Skeletal muscle satellite cell (primary cell): Measurements from ENCODE around the gene PHACTR4.
"Not testable (repeated sequence)": the region's sequence is repeated elsewhere in the genome, so short reads cannot be mapped to it uniquely, and the experiment has no call there.

Experiments
- H3K27me3 ChIP-seq: 2 replicates; pipeline ENCODE4 v1.7.0; 2013; ENCODE audit warnings: low read length; ENCODE audit not compliant: control insufficient read depth, insufficient read depth
- H3K36me3 ChIP-seq: 2 replicates; pipeline ENCODE4 v1.7.0; 2013; ENCODE audit warnings: mild to moderate bottlenecking, control low read depth, low read length; ENCODE audit not compliant: insufficient read depth
- H3K4me1 ChIP-seq: 2 replicates; pipeline ENCODE4 v1.7.0; 2013; ENCODE audit warnings: low read length; ENCODE audit not compliant: control insufficient read depth, insufficient read depth
- H3K4me2 ChIP-seq: 2 replicates; pipeline ENCODE4 v1.7.0; 2013; ENCODE audit warnings: mild to moderate bottlenecking, low read length
- H3K4me3 ChIP-seq: 2 replicates; pipeline ENCODE4 v1.7.0; 2013; ENCODE audit warnings: low read length
- H3K9ac ChIP-seq: 2 replicates; pipeline ENCODE4 v1.7.0; 2013; ENCODE audit warnings: mild to moderate bottlenecking, low read depth, low read length, moderate library complexity
- H3K9me3 ChIP-seq: replicated peaks from 2 replicates; pipeline ENCODE4 v1.7.0; 2013; ENCODE audit warnings: mild to moderate bottlenecking, control low read depth, low read length

Gene PHACTR4

DNA sequence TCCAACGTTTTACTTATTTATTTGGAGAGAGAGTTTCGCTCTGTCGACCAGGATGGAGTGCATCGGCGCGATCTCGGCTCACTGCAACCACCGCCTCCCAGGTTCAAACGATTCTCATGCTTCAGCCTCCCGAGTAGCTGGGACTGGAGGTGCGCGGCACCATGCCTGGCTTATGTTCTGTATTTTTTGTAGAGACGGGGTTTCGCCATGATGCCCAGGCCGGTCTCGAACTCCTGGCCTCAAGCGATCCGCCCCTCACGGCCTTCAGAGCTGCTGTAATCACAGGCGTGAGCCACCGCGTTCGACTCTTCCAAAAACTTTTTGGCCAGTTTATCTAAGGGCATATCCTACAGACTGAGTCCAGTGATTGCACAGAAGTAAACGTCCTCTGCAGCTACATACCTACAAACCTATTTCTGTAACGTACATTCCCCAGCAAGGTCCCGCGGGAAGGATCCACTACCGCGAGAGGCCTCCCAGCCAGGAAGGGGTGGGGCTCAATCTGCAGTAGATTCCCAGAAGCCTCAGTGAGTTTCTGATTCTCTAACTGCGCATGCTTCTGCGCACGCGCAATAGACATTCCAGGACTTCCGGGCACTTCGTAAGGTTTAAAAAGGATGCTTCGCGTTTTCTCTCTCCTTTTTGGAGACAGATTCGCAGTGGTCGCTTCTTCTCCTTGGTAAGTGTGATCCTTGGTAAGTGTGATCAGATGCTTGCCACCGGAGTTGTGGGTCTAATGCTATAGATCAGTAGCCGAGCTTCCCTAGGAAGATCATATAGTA, 136.1 kb downstream of the PHACTR4 start, which contains the start of gene RCC1:
RCC1 (plus strand) TSS at position 638 of the 782 bp plus-strand sequence. CDS start 23,824 bp downstream, outside the sequence.
- Histone ChIP-seq H3K36me3 (peaks cover 45% of the 10 kb centered on the region), H3K9me3 (no peaks in the 10 kb centered on the region), H3K4me2 (peak within 1 kb of the TSS; percentile 92), H3K4me1 (peaks cover 25% of the 10 kb centered on the region), H3K9ac (peak within 1 kb of the TSS; percentile 100), H3K4me3 (peak within 1 kb of the TSS; percentile 85), H3K27me3 (no peaks in the 10 kb centered on the region)

DNA sequence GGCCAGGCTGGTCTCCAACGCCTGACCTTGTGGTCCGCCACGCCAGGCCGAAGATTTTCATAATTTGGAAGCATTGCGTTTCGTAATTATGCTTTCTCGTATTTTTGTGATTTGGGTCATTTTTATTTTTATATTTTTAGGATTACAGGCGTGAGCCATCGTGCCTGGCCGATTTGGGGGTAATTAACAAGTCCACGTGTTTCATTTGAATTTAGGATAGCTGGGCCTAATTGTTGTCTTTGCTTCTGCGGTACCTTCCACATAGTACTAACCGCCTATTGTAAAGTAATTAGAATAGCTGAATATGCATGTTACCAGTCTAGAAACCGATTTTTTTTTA, 137.3 kb downstream of the PHACTR4 start:
- Histone ChIP-seq H3K27me3 (no peaks in the 10 kb centered on the region), H3K4me1 (peaks cover 29% of the 10 kb centered on the region), H3K36me3 (peaks cover 51% of the 10 kb centered on the region), H3K4me2 (peak overlapping the region; percentile 92), H3K4me3 (peak overlapping the region; percentile 85), H3K9me3 (no peaks in the 10 kb centered on the region), H3K9ac (peak overlapping the region; percentile 100)

DNA sequence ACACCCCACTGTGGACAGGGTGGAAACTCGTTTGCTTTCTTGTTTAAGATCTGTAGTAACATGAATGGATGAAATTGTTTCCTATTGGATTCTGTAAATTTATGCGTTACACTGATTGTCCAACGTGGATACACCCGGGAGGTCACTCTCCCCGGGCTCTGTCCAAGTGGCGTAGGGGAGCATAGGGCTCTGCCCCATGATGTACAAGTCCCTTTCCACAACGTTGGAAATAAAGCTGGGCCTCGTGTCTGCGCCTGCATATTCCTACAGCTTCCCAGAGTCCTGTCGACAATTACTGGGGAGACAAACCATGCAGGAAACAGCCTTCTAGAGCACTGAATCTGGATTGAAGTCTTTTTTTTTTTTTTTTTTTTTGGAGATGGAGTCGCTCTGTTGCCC, 137.7 kb downstream of the PHACTR4 start:
- H3K36me3 ChIP-seq = peaks cover 55% of the 10 kb centered on the region
- peak overlapping the region; percentile 85 for H3K4me3 ChIP-seq
- H3K4me1 ChIP-seq = peaks cover 29% of the 10 kb centered on the region
- H3K9ac ChIP-seq = peak overlapping the region; percentile 100
- H3K9me3 ChIP-seq = no peaks in the 10 kb centered on the region
- peak overlapping the region; percentile 92 for H3K4me2 ChIP-seq
- no peaks in the 10 kb centered on the region for H3K27me3 ChIP-seq

DNA sequence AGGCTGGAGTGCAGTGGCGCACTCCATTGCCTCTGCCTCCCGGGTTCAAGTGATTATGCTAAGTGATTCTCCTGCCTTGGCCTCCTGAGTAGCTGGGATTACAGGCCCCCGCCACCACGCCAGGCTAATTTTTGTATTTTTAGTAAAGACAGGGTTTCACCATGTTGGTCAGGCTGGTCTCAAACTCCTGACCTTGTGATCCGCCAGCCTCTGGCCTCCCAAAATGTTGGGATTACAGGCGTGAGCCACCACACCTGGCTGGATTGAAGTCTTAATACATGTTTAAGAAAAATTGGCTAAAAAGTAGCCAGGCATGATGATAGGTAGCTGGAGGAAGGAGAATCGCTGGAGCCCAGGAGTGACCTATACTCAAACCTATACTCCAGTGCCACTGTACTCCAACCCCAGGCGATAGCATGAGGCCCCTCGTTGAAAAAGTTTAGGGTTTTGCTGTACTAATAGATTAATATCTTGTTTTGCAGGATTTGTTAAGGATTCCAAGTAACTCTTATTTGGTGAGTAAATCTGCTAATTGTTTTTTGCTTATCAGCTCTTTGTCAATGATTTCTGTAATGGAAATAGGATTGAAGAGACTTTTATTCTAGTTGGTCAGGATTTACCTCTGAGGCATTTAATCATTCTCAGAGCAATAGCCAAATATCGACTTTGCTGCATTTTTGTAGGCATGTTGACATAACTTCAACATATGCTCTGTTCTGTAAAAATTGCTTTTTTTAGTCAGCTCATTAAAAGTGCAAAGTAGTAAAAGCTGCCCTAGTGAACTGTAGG, 138.3 kb downstream of the PHACTR4 start:
- H3K4me3 ChIP-seq = peak overlapping the region; percentile 85
- H3K27me3 ChIP-seq = no peaks in the 10 kb centered on the region
- peak overlapping the region; percentile 100 for H3K9ac ChIP-seq
- no peaks in the 10 kb centered on the region for H3K9me3 ChIP-seq
- H3K4me1 ChIP-seq = peaks cover 29% of the 10 kb centered on the region
- peak overlapping the region; percentile 92 for H3K4me2 ChIP-seq
- H3K36me3 ChIP-seq = peaks cover 60% of the 10 kb centered on the region

DNA sequence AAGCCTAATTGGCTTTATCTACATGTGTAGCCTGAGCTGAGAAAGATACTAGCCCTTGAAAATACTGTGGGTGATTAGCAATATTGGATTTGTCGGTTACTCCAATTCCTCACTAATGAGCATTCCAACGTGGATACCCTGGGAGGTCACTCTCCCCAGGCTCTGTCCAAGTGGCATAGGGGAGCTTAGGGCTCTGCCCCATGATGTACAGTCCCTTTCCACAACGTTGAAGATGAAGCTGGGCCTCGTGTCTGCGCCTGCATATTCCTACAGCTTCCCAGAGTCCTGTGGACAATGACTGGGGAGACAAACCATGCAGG, 138.9 kb downstream of the PHACTR4 start:
- Histone ChIP-seq H3K4me2 (peak overlapping the region; percentile 92), H3K4me3 (peak overlapping the region; percentile 85), H3K27me3 (no peaks in the 10 kb centered on the region), H3K9ac (peak overlapping the region; percentile 100), H3K9me3 (no peaks in the 10 kb centered on the region), H3K4me1 (peaks cover 29% of the 10 kb centered on the region), H3K36me3 (peaks cover 62% of the 10 kb centered on the region)

DNA sequence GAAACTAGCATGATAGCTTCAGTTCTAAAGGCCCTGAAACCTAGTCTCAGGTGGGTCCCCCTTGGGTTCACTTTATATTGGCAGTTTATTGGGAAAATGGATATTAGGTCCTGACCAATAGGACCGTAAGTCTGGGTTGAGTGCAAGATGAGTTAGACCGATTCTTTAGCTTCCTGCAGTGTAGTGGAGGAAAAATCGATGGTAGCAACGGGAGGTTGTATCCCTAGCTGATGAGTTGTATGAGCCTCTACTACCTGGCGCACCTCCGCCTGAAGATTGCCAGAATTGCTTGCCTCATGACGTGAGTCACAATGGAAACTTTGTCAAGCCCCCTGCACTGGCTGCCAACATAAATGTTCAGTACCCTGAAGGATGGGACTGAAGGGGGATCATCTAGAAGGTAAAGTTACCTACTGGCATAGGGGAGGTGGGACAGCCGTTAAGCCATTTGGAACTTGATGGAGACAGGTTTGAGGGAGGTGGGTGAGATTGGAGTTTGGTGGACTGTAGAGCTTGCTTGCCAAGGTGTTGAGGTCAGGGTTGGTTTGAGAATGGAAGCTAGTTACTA, 140.2 kb downstream of the PHACTR4 start:
- Histone ChIP-seq H3K4me3 (peak overlapping the region; percentile 85), H3K36me3 (peaks cover 65% of the 10 kb centered on the region), H3K4me1 (peaks cover 29% of the 10 kb centered on the region), H3K4me2 (peak overlapping the region; percentile 92), H3K9ac (peak overlapping the region; percentile 100), H3K9me3 (no peaks in the 10 kb centered on the region), H3K27me3 (no peaks in the 10 kb centered on the region)

DNA sequence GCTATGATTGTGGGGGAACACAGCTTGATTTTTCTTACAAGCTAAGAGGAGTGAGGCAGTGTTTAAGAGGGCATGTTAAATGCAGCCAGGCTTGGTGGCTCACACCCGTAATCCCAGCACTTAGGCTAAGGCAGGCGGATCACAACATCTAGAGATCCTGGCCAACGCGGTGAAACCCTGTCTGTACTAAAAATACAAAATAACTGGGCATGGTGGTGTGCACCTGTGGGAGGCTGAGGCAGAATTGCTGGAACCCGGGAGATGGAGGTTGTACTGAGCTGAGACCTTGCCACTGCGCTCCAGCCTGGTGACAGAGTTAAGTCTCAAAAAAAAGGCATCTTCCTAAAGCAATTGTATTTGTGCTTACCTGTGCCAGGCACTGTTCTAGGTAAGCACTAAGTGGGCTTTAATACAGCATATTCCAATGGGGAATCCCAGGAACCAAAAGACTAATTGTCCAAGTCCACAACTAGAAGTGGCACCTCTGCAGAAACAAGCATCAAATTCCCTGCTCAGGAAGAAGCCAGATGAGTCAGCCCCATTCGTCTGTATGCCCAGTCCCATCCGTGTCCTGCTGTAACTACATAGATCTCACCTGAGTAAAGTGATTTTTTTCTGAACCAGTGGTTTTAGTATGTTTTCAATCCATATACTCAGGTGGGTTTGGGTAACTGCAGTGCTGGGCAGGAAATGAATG, 140.9 kb downstream of the PHACTR4 start:
- Histone ChIP-seq H3K4me2 (peak overlapping the region; percentile 92), H3K27me3 (no peaks in the 10 kb centered on the region), H3K4me1 (peaks cover 29% of the 10 kb centered on the region), H3K9ac (peak overlapping the region; percentile 100), H3K36me3 (peaks cover 65% of the 10 kb centered on the region), H3K9me3 (no peaks in the 10 kb centered on the region), H3K4me3 (peak overlapping the region; percentile 85)

DNA sequence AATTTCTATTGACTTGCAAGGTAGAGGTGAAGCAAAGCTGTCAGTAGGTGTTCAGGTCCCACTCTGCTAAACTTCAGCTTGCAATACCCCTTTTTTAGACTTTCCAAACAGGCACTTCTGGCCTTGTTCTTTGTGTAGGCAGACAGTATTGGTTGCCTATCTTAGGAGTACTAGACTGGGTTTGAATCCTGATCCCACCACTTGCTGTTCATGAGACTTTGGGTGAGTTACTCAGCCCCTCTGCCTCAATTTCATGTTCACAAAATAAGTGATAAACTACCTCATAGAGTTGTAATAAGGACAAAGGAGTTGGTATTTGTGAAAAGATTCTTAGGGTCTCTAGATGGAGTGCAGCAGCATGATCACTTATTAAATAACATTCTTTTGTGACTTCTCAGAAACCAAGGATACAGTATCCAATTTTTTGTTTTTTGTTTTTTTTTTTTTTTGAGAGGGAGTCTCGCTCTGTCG, 141.5 kb downstream of the PHACTR4 start:
- Histone ChIP-seq H3K4me3 (no peak overlapping the region), H3K27me3 (no peaks in the 10 kb centered on the region), H3K4me2 (peak overlapping the region; percentile 92), H3K36me3 (peaks cover 65% of the 10 kb centered on the region), H3K4me1 (peaks cover 29% of the 10 kb centered on the region), H3K9me3 (no peaks in the 10 kb centered on the region), H3K9ac (peak overlapping the region; percentile 100)

DNA sequence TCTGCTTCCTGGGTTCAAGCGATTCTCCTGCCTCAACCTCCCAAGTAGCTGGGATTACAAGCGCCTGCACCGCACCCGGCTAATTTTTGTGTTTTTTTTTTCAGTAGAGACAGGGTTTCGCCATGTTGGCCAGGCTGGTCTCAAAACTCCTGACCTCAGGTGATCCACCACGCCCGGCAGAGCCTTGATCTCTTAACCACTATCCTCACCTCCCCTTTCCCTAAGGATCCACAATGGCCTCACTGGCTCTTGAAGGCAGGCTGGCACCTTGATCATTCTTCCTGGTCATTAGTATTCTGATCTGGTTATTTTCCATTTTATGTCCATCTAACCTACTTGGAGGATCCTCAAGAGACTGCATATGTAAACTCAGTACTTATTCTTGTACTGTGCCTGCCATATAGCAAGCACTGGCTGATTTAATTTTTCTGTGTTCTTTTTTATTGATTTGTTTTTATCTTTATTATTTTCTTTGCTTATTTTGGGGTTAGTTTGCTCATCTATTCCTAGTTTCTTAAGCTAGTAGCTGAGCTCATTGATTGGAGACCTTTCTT, 142.6 kb downstream of the PHACTR4 start:
- Histone ChIP-seq H3K4me3 (no peak overlapping the region), H3K4me2 (no peak overlapping the region), H3K9me3 (no peaks in the 10 kb centered on the region), H3K4me1 (peaks cover 30% of the 10 kb centered on the region), H3K27me3 (no peaks in the 10 kb centered on the region), H3K36me3 (peaks cover 55% of the 10 kb centered on the region), H3K9ac (peak overlapping the region; percentile 8)

DNA sequence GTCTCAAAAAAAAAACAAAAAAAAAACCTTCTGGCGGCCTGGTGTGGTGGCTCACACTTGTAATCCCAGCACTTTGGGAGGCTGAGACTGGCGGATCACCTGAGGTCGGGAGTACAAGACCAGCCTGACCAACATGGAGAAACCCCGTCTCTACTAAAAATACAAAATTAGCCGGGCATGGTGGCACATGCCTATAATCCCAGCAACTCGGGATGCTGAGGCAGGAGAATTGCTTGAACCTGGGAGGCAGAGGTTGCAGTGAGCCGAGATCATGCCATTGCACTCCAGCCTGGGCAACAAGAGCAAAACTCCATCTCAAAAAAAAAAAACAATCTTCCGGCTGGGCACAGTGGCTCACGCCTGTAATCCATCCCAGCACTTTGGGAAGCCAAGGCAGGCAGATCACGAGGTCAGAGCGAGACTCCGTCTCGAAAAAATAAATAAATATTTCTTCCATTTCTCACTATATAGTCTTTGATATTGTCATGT, 144.9 kb downstream of the PHACTR4 start:
- H3K27me3 ChIP-seq, H3K4me2 ChIP-seq, H3K4me3 ChIP-seq, H3K9me3 ChIP-seq, H3K9ac ChIP-seq: not testable (repeated sequence)
- peaks cover 32% of the 10 kb centered on the region for H3K36me3 ChIP-seq
- peaks cover 29% of the 10 kb centered on the region for H3K4me1 ChIP-seq
